HCT116 (cell line): ENCODE measurements around the gene ANKS4B.

ENCODE experiments used
- CEBPB ChIP-seq: IDR thresholded peaks from 2 replicates; pipeline ENCODE4 v1.6.1; 2012; ENCODE audit warnings: low read depth
- EZH2 ChIP-seq: fragments of 200-600 bp; sonication (generic); IDR thresholded peaks from 2 replicates; pipeline ENCODE4 v1.6.1; 2017; ENCODE audit warnings: antibody characterized with exemption, mixed run types
- EZH2phosphoT487 ChIP-seq: fragments of 200-600 bp; IDR thresholded peaks from 2 replicates; pipeline ENCODE4 v1.6.1; 2018; ENCODE audit warnings: antibody characterized with exemption, borderline replicate concordance
- FOSL1 ChIP-seq: IDR thresholded peaks from 2 replicates; pipeline ENCODE4 v1.6.1; 2012; ENCODE audit warnings: low read depth
- MAX ChIP-seq: IDR thresholded peaks from 2 replicates; pipeline ENCODE4 v1.6.1; 2012
- POLR2A ChIP-seq: IDR thresholded peaks from 2 replicates; pipeline ENCODE4 v1.7.0; 2011; ENCODE audit warnings: borderline replicate concordance; ENCODE audit not compliant: insufficient read depth, insufficient read length; ENCODE audit errors: extremely low read depth
- POLR2AphosphoS5 ChIP-seq: IDR thresholded peaks from 2 replicates; pipeline ENCODE4 v1.6.1; 2011; ENCODE audit warnings: mild to moderate bottlenecking, low read depth, low read length, moderate library complexity
- RAD21 ChIP-seq: IDR thresholded peaks from 2 replicates; pipeline ENCODE4 v1.6.1; 2012; ENCODE audit warnings: low read depth, mild to moderate bottlenecking
- SRF ChIP-seq: IDR thresholded peaks from 2 replicates; pipeline ENCODE4 v1.6.1; 2012; ENCODE audit warnings: low read depth
- TCF7L2 ChIP-seq: IDR thresholded peaks from 2 replicates; pipeline ENCODE4 v1.7.0; 2011; ENCODE audit warnings: borderline replicate concordance, inconsistent platforms; ENCODE audit not compliant: insufficient read depth, insufficient read length; ENCODE audit errors: extremely low read depth
- ZBTB33 ChIP-seq: IDR thresholded peaks from 2 replicates; pipeline ENCODE4 v1.6.1; 2011; ENCODE audit warnings: mild to moderate bottlenecking, low read length, moderate library complexity; ENCODE audit not compliant: insufficient replicate concordance; ENCODE audit errors: extremely low read depth
- ZFX ChIP-seq: fragments of 450-650 bp; IDR thresholded peaks from 2 replicates; pipeline ENCODE4 v1.6.1; 2017
- TF ChIP-seq, protein P1 (sequence below), 3 experiments: fragments of 200-600 bp in 1 of 3; sonication (generic) in 1 of 3; IDR thresholded peaks in 2 of 3; conservative IDR thresholded peaks in 1 of 3; 2 replicates each; pipeline ENCODE4 v1.5.1; 2012 to 2017; ENCODE audit warnings: low read depth in 2 of 3, low read length in 2 of 3, antibody characterized with exemption in 1 of 3, borderline replicate concordance in 1 of 3, control low read depth in 1 of 3, mild to moderate bottlenecking in 1 of 3, mixed read lengths in 1 of 3, mixed run types in 1 of 3, moderate library complexity in 1 of 3; ENCODE audit not compliant: insufficient read depth in 1 of 3

DNA sequence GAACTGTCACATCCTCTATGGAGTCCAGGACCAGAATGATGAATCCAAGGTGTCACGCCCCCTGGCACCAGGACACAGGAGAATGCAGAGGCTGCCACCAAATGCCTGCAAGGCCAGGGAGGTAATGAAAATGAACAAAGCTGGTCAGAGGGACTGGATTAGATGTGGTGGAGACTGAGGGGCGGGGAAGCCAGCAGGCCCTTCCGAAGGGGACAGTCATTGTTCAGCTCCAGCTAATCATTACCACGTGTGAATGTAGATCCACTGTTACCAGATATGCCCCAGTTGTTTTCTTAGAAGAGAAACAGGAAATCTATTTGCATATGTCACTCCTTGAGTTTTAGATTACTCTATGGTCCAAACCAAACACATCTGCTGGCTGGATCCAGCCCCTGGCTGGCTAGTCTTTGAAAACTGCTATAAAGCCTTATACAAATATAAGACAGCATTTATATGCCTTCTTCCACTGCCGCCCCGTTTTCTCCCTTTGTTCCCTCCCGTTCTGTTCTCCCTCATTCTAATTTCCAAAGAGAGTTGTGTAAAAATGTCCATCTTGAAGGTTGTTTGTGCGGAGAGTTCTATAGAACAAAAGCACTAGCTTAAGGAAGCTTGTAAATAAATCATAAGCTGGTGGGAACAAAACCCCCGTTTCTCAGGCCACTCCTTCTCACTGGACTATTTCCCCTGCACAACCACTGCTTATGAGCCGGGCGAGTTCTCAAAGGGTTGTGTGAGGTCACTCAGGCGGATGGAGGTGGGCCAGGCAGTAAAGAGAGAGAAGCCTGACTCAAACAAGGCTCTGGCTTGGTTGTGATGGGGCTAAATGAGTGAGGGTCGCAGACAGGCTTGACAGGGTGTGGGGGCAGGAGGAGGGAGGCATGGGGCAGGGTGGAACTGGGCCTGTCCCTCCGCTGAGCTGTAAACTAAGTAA is 30.4 kb downstream of the ANKS4B start:
- TF ChIP-seq, protein P1, sequence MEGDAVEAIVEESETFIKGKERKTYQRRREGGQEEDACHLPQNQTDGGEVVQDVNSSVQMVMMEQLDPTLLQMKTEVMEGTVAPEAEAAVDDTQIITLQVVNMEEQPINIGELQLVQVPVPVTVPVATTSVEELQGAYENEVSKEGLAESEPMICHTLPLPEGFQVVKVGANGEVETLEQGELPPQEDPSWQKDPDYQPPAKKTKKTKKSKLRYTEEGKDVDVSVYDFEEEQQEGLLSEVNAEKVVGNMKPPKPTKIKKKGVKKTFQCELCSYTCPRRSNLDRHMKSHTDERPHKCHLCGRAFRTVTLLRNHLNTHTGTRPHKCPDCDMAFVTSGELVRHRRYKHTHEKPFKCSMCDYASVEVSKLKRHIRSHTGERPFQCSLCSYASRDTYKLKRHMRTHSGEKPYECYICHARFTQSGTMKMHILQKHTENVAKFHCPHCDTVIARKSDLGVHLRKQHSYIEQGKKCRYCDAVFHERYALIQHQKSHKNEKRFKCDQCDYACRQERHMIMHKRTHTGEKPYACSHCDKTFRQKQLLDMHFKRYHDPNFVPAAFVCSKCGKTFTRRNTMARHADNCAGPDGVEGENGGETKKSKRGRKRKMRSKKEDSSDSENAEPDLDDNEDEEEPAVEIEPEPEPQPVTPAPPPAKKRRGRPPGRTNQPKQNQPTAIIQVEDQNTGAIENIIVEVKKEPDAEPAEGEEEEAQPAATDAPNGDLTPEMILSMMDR (IDR thresholded peaks at IDR 0.05 in 2 of 3, conservative IDR thresholded peaks at IDR 0.05 in 1 of 3; ENCODE audit: borderline replicate concordance in 1 of 3, insufficient read depth in 1 of 3, low read depth in 2 of 3, low read length in 2 of 3), result no peak
- TF ChIP-seq POLR2A, result no peak
- TF ChIP-seq MAX, result no peak
- TF ChIP-seq RAD21, result no peak
- no peak for TF ChIP-seq TCF7L2
- no peak for TF ChIP-seq POLR2AphosphoS5
- no peak for TF ChIP-seq ZFX
- no peak for TF ChIP-seq CEBPB
- TF ChIP-seq ZBTB33, result no peak
- no peak for TF ChIP-seq FOSL1
- TF ChIP-seq EZH2, result no peak
- TF ChIP-seq EZH2phosphoT487, result no peak
- no peak for TF ChIP-seq SRF
